GM19240 (cell line): ENCODE results near the gene TRIM2.
A peak's percentile ranks its signal among the peaks of the same experiment; 100 is the strongest.

Experiments used
- DNase-seq: peaks from one replicate; pipeline ENCODE4 v3.0.0; 2011; ENCODE audit warnings: low spot score; ENCODE audit not compliant: insufficient read length

TRIM2 gene

DNA sequence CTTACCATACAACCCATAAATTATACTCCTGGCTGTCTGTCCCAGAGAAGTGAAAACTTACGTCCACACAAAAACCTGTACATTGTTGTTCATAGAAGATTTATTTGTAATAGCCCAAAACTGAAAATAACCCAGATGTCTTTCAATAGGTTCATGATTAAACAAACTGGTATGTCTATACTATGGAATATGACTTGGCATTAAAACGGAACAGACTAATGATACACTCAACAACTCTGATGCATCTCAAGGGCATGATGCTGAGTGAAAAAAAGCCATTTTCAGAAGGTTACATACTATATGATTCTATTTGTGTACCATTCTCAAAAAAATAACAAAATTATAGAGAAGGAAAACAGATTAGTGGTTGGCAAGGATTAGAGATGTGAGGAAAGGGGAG, 128.7 kb downstream of the TRIM2 start:
- DNase-seq, result no peak

DNA sequence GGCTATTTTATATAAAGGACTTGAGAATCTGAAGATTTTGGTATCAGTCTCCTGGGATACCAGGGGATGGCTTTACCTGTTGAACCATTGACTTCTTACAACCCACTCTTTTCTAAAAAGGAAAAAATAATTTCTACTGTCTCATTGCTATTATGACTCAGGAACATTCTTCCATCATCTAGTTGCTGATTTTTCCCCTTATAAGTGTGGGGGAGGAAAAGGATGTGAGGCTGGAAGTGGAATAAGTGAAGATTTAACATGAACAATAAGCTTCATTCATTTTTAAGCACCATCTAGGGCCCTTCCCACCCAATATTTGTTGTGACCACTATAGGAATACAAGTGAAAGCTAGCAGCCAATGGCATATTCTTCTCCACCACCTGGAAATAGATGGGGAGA, 129.6 kb downstream of the TRIM2 start:
- DNase-seq, result no peak

DNA sequence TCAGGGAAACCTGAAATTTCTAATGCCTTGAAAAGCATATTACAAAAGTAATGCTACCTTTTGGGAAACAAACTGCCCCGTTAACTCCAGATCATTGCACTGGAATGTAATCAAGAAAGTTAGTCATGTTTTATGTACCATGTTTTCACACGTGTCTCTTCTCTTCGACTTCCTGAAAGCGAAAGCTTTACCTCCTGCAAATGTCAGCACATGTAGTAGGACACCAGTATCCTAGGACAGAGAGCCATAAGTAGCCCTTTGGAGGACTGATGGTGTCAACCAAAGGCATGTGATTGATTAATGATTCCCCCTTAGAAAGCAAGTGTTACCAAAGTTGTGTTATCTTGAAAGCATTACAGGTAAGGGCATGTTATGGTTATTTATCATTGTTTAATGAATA, 131.4 kb downstream of the TRIM2 start:
- no peak for DNase-seq

DNA sequence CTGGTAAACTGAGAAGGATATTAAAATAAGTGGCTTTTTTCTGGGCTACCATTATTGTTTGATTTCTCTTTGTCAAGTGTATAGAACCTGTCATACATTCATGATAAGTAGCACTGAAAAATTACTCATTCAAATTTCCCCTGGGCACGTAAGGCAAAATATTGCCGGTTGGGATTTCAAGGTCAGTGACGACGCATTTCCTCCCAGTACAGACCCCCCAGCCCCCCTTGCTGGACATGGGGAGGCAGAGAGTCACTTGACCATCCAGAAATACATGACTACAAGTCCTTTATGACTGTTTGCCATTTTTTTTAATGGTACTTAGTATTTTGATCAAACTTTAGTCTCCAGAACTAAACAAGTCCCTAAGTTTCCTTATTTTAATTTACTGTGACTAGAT, 133.4 kb downstream of the TRIM2 start:
- no peak for DNase-seq

DNA sequence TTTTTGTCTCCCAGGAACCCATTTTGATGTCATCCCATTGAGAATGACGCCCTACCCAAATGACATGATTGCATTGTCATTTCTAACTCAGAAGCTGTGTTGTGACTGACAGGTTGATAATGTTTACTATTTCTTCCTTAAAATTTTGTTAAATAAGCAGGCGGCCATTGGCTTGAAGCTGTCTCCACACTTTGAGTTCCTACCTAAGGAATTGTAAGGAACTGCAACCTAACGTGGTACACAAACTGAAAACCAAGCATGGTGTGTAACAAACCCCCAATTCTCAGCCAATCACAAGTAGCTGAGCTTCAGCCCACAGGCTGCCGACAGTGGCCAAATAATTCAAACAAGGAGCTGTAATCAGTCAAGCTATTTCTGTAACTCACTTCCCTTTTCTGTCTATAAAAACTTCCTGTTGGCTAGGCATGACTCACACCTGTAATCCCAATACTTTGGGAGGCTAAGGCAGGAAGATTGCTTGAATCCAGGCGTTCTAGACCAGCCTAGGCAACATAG, 137.4 kb downstream of the TRIM2 start:
- DNase-seq, result no peak

DNA sequence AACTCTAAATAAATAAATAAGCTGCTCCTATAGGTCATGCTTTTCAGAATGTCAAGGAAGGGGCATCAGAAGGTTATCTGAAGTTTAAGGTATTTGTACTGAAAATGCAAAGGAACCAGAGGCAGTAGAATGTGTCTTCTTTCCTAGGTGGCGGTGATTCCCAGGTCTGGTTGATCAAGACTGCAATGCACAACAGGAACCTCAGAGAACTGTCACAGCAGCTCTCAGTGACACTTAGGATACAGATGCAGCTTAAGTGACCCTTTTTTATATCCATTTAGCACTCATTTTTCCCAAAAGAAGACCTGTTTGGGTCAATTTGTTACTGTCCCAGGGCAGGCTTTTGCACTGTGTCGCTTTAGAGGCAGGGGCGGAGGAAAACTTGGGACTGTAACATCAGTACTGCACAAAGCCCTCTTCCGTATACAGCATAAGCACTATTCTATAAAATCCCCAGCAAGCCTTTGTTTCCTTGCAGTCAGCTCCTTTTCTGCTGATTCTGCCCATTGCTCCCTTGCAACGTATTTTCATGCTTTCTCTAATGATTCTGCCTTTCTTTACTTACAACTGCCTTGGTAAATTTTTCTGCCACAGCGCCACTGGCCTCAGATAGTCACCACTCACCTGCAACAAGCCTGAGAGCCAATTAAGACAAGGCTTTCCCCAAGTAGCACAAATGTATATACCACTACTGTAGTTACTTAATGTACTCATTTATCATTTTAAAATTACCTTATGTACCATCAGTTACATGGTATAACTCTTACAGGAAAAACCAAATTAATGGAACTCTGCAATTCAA, 138.7 kb downstream of the TRIM2 start:
- no peak for DNase-seq

DNA sequence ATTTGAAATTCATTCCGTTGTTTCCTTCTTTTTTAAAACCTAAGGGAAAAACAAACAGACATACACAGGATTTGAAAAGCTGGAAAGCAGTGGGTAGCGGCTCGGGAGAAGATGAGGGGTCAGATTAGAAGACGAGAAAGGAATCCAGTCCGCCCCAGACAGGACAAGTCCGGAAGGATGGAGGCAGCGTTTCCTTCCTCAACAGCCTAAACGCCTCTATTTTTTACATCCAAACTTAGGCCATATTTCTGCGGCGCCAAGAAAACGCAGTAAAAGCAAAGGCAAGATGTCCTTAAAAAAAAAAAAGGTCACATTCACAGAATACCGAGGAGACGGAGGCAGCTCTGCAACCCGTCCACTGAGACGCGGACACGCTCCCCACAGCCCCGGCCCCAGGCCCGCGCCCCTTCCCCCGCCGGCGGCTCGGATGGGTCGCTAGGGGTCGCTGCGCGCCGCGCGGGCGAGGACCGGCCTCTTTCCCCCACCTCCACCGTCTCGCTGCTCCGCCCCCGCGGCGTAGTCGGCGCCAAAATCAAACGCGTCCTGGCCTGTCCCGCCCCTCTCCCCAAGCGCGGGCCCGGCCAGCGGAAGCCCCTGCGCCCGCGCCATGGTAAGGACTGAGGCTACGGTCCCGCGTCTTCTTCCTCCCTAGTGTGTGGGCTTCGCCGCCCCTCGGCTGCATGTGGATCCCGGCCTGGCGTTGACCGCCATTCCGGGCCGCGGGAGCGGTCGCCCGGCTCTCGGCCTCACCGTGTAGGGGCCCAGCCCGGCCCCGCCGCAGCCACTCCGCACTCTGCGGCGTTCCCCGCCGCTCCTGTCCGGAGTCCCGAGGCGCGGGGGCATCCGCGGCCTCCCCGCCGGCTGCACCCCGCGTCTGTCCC, 140.1 kb downstream of the TRIM2 start, which contains the start of gene MND1:
Gene MND1, plus strand, starts transcription at position 558 of the 881 bp plus-strand sequence. Its CDS starts 50 bp downstream, at position 608.
- DNase-seq, result peak; percentile 50

DNA sequence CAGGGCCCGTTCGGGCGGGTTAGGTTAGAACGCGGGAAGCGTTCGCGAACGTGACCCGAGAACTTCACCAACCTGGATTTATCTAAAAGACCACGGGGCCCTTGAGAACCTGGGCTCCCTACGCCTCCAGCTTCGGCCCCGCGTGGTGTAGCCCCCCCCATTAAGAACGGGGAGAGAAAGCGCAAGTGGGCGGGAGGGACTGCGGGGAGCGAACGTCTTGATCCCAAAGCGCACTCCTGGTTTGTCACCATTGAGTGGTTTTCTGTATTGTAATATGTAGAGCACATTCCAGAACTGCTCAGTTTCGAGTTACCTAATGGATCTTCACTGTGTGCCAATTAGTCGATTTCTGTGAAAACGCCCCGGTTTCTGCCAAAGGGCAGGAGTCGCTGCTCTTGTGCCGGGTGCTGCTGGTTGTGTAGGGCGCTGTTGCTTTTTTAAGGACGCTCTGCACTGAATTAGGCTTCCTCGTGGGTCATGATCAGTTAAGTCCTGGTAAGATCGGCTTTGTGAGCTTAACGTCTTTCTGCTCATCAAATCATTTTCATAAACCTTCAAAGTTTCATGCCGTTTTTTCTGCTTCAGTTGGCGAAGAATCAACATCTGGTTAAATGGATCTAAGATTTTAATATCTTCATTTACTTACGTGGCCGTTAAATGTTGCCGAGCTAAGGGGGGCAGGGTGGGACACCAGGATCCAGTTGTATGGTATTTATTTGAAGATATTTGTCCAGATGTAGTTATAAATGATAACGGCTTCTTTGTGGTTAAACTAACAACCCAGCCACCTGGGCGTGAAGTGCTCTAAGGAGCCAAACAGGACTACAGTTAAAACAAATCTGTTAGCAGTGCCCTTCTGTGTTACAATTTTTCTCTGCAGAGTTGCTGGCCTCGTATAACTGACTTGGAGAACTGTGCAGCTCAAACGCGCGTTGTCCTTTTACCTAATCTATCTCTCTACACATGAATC, 141.1 kb downstream of the TRIM2 start:
- DNase-seq, result no peak

DNA sequence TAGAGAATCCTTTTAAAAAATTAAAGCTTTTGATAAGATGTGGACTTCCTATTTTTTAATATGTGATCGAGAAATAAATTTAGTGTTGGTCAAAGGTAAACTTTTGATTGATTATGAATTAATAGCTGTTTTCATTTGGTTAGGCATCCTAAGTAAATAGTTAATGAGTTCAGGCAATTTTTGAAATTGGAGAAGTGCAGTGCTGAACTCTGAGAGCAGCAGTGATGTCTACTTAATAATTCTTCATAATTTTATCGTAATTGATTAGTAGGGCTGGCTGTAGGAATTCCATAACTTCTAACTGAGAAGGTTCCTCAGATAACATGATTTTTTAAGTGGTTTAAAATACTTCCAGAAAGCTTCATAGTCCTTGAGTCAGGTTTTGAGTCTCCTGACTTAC, 141.8 kb downstream of the TRIM2 start:
- no peak for DNase-seq

DNA sequence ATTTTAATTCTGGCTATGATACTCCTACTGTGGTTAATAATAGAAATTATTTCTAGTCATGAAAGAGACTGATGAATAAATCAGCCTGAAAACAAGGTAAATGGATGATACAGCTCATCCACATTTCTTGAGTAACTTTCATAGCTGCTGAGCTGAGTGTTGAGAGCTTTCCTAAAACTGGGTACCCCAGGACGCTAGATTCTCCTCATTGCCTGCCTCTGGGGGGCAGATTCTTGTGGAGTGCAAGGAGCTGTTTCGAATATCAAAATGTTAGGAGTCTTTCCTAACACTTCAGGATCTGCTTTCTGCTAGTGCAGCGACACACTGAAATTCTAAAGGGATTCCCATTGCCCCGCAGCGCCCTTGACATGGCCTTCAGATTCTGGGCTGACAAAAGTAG, 142.3 kb downstream of the TRIM2 start:
- DNase-seq, result no peak

DNA sequence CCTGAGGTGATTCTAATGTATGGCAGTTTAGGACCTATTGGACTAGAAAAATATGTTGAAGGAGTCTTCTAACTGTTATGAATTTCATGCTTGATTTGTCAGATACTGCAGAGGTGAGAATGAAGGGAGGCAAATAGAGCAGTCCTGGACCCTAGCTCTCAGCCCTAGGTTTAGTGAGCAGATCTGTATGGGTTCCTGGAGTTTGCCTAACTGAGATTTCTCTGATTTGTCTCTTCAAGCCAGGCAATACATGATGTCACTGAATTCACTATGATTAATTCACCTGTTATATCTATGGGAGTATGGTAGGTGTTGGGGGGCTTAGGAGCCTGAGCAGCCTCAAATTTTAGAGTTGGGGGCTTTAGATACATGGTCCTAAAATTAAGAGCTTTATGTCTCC, 142.9 kb downstream of the TRIM2 start:
- no peak for DNase-seq

DNA sequence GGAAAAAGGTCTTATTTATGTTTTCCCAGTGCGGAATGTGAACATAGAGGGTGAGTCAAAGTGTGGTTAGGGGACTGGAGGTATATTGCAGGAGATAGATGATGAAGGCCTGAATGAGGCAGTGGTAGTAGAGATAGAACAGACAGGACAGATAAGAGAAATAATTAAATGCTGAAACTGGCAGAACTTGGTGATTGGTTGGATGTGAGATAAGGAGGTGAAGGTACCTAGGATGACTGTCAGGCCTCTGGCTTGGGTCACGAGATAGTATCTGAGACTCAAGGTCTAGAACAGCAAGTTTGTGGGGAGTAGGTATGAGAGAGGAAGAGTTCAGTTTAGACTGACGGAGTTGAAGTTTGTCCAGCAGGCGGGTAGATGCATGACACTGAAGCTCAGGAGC, 143.8 kb downstream of the TRIM2 start:
- DNase-seq, result no peak

DNA sequence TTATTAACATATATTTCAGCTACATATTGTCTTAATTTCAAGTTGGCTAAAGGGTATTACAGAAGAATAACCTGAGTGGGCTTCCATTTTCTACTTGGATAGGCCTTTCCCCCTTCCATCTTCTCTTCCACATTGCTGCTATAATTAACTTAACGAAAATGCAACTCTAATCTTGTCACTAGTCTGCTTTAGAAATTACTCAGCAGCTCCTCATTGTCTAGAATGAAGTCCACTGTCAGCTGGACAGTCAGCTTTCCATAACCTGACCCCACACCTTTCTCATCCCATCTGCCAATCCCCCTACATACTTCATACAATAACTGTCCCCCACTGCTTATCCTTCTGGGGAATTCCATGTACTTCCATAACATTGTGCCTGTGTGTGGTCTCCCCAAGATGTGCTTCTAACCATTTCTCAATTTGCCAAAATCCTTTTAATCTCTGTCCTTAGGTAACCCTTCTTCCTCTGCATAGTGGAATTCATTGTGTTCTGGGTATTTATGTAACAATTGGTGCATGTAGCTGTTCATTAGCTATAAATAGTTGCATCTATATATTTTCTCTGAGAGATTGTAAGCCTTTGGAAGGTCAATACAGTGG, 145.1 kb downstream of the TRIM2 start:
- DNase-seq, result no peak

DNA sequence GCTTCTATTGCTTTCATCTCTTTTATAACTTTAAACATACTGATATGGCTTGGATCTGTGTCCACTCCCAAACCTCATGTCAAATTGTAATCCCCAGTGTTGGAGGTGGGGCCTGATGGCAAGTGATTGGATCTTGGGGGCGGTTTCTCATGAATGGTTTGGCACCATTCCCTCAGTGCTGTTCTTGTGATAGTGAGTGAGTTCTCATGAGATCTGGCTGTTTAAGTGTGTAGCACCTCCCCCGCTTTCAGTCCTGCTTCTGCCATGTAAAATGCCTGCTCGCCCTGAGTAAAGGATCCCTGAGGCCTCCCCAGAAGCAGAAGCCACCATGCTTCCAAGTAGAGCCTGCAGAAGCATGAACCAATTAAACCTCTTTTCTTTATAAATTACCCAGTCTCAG, 157.9 kb downstream of the TRIM2 start:
- DNase-seq, result no peak

DNA sequence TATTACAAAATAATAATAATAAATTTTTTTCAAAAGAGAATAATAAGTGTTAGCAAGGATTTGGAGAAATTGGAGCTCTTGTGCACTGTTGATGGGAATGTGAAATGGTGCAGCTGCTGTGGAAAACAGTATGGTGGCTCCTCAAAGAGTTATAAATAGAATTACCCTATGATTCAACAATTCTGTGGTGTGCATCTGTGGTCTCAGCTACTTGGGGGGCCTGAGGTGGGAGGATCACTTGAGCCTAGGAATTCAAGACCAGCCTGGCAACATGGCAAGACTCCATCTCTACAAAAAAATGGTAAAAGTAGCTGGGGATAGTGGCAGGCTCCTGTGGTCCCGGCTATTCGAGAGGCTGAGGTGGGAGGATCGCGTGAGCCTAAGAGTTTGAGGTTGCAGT, 159.8 kb downstream of the TRIM2 start:
- DNase-seq, result no peak

DNA sequence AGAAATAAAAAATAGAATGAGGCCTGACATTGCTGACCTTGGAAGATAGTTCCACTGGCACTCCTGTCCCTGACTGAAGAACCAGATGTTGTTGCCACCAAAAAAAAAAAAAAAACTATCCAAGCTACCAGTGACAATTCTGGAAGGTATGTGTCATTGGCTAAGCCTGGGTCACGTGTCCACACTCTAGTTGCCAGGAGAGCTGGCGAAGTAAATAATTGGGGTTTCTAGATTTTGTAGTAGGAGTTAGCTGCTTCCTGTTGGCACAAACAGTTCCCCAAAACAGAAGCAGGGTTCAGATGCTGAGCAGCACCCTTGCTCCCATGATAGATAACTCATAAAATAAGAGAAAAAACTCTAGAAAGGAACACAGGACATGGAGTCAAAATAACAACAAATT, 160.8 kb downstream of the TRIM2 start:
- no peak for DNase-seq

DNA sequence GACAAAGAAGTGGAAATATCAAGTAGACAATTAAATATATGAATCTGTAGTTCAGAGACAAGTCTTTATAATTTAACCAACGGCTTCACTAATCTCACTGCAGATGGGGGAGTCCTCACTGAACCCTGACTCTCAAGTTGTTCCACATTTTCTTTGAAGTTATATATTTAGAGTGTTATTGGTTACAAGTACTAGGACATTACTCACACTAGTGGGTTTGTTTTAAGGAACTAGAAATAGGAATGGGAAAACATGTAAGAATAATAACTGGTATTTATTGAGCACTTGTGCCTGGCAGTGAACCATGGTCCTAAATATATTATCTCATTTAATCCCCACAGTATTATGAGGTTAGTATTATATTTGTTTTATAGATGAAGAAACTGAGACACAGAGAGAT, 162.2 kb downstream of the TRIM2 start:
- no peak for DNase-seq

DNA sequence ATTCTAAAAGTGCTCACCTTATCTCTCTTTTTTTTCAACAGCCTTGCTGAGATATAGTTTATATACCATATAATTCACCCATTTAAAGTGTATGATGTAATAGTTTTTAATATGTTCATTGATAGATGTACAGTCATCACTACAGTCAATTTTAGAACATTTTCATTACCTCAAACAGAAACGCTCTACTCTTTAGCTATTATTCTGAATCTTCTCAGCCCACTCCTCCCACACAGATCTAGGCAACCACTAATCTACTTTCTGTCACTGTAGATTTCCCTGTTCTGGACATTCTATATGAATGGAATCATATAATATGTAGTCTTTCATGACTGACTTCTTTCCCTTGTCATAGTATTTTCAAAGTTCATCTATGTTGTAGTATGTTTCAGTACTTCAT, 162.8 kb downstream of the TRIM2 start:
- no peak for DNase-seq

DNA sequence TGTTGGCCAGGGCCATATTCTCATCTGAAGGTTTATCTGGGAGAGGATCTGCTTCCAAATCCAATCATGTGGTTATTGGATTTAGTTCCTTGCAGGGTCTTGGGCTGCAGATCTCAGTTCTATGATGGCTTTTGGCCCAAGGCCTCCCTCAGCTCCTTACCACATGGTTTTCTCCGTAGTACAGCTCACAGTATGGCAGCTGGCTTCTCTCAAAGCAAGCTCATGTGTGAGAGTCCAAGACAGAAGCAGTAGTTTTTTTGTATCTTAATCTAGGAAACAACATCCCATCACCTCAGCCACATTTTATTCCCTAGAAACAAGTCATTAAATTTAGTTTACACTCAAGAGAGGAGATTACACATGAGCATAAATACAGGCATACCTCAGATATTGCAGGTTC, 164.8 kb downstream of the TRIM2 start:
- no peak for DNase-seq

DNA sequence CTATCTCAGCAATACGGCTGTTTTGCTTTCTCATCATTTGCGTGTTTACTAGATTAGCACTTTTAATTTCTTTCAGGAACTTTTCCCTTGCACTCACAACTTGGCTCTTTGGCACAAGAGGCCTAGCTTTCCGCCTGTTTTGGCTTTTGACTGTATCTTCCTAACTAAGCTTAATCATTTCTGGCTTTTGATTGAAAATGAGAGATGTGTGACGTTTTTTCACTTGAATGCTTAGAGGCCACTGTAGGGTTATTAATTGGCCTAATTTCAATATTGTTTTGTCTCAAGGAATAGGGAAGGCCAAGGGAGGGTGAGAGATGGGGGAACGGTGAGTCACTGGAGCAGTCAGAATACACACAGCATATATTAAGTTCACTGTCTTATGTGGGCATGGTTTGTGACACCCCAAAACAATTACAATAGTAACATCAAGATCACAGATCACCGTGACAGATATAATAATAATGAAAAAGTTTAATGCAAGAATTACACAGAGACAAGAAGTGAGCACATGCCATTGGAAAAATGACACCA, 167.5 kb downstream of the TRIM2 start:
- DNase-seq, result no peak
